Astrocyte (in vitro differentiated cells and primary cell): Measurements from ENCODE around the gene SHC3. TPM values are rescaled to one million over a fixed set of nuclear protein-coding genes. Genes with fewer than 3 reads are reported as not detected.

Experiments
- DNase-seq: peaks from one replicate; pipeline ENCODE4 v3.0.0-alpha.2; 2010; ENCODE audit warnings: low read depth
- FAIRE-seq: peaks from 2 replicates; lab custom pipeline; 2011; peaks lifted over from hg19 to GRCh38; lab: Jason Lieb, UNC
- H2AFZ ChIP-seq: 2 replicates; pipeline ENCODE4 v1.6.0; 2012; ENCODE audit warnings: low read depth, low read length, inconsistent platforms
- H3K27ac ChIP-seq: 2 replicates; pipeline ENCODE4 v1.5.1; 2011; ENCODE audit warnings: low read depth, low read length, inconsistent platforms
- H3K27me3 ChIP-seq: 2 replicates; pipeline ENCODE4 v1.6.0; 2011; ENCODE audit warnings: low read length, inconsistent platforms; ENCODE audit not compliant: insufficient read depth
- H3K36me3 ChIP-seq: 2 replicates; pipeline ENCODE4 v1.5.1; 2011; ENCODE audit warnings: low read length, inconsistent platforms; ENCODE audit not compliant: insufficient read depth
- H3K4me1 ChIP-seq: 2 replicates; pipeline ENCODE4 v1.5.1; 2011; ENCODE audit warnings: low read length, inconsistent platforms; ENCODE audit not compliant: insufficient read depth
- H3K4me2 ChIP-seq: 2 replicates; pipeline ENCODE4 v1.6.0; 2012; ENCODE audit warnings: low read length, inconsistent platforms
- H3K4me3 ChIP-seq: 2 replicates; pipeline ENCODE4 v1.5.1; 2011; ENCODE audit warnings: low read depth, mild to moderate bottlenecking, low read length, inconsistent platforms; ENCODE audit not compliant: insufficient read depth
- H3K79me2 ChIP-seq: 2 replicates; pipeline ENCODE4 v1.6.0; 2012; ENCODE audit warnings: mild to moderate bottlenecking, low read length, inconsistent platforms; ENCODE audit not compliant: insufficient read depth
- H3K9ac ChIP-seq: 2 replicates; pipeline ENCODE4 v1.6.0; 2012; ENCODE audit warnings: mild to moderate bottlenecking, low read length, inconsistent platforms
- H3K9me3 ChIP-seq: 2 replicates; pipeline ENCODE4 v1.5.1; 2012; ENCODE audit warnings: low read depth, mild to moderate bottlenecking, low read length, inconsistent platforms; ENCODE audit not compliant: insufficient read depth
- H4K20me1 ChIP-seq: 2 replicates; pipeline ENCODE4 v1.6.0; 2012; ENCODE audit warnings: low read length, inconsistent platforms; ENCODE audit not compliant: insufficient read depth
- H3K27ac Mint-ChIP-seq: one replicate; pipeline ENCODE4 v1.8.0; 2021; ENCODE audit warnings: mild to moderate bottlenecking, mixed read lengths; ENCODE audit not compliant: unreplicated experiment
- H3K27me3 Mint-ChIP-seq: one replicate; pipeline ENCODE4 v1.8.0; 2021; ENCODE audit warnings: low read depth, mixed read lengths; ENCODE audit not compliant: unreplicated experiment
- H3K36me3 Mint-ChIP-seq: one replicate; pipeline ENCODE4 v1.8.0; 2021; ENCODE audit warnings: low read depth, mixed read lengths; ENCODE audit not compliant: unreplicated experiment
- H3K4me1 Mint-ChIP-seq: one replicate; pipeline ENCODE4 v1.8.0; 2021; ENCODE audit warnings: low read depth, mixed read lengths; ENCODE audit not compliant: unreplicated experiment
- H3K4me3 Mint-ChIP-seq: one replicate; pipeline ENCODE4 v1.8.0; 2021; ENCODE audit warnings: mild to moderate bottlenecking, moderate library complexity, mixed read lengths; ENCODE audit not compliant: unreplicated experiment
- H3K9me3 Mint-ChIP-seq: one replicate; pipeline ENCODE4 v1.8.0; 2021; ENCODE audit warnings: mild to moderate bottlenecking, mixed read lengths; ENCODE audit not compliant: unreplicated experiment
- CTCF ChIP-seq: IDR thresholded peaks from 2 replicates; pipeline ENCODE4 v1.5.1; 2011; ENCODE audit warnings: low read depth, mild to moderate bottlenecking, inconsistent platforms, low read length, moderate library complexity; ENCODE audit not compliant: insufficient read depth
- EZH2 ChIP-seq: IDR thresholded peaks from 2 replicates; pipeline ENCODE4 v1.6.1; 2012; ENCODE audit warnings: mild to moderate bottlenecking, low read length, inconsistent platforms; ENCODE audit not compliant: insufficient read depth
- total RNA-seq: library from RNA; stranded (reverse); gene quantifications from 2 replicates; pipeline ENCODE4 v1.2.1, GENCODE V29; 2021

Gene SHC3
- total RNA-seq, 1 donor from 2014 or later, result 4.6 TPM

GRCh38 chr9:89138463-89139390 is 39.9 kb downstream of the SHC3 start:
- peak overlapping the region; percentile 98 for H3K27ac ChIP-seq
- Mint-ChIP-seq H3K9me3 (peaks cover 6% of the 10 kb centered on the region), H3K4me3 (no peak overlapping the region), H3K4me1 (peaks cover 42% of the 10 kb centered on the region), H3K27ac (peak overlapping the region; percentile 97), H3K27me3 (no peaks in the 10 kb centered on the region), H3K36me3 (peaks cover 4% of the 10 kb centered on the region)
- H3K9ac ChIP-seq, result peak overlapping the region; percentile 75
- peaks cover 47% of the 10 kb centered on the region for H3K4me1 ChIP-seq
- peak overlapping the region; percentile 30 for H3K4me3 ChIP-seq
- no peaks in the 10 kb centered on the region for H4K20me1 ChIP-seq
- DNase-seq (peak; percentile 84), FAIRE-seq (peak; percentile 80)
- TF ChIP-seq EZH2 (no peak), CTCF (no peak)
- H3K9me3 ChIP-seq, result no peaks in the 10 kb centered on the region
- no peak overlapping the region for H2AFZ ChIP-seq
- peaks cover 65% of the 10 kb centered on the region for H3K79me2 ChIP-seq
- no peaks in the 10 kb centered on the region for H3K27me3 ChIP-seq
- H3K4me2 ChIP-seq, result peak overlapping the region; percentile 74
- H3K36me3 ChIP-seq, result no peaks in the 10 kb centered on the region

- peaks cover 42% of the 10 kb centered on the region for H3K4me1 Mint-ChIP-seq
- Histone ChIP-seq H3K27ac (peak overlapping the region; percentile 98), H3K4me1 (peaks cover 47% of the 10 kb centered on the region), H4K20me1 (no peaks in the 10 kb centered on the region), H3K79me2 (peaks cover 57% of the 10 kb centered on the region), H2AFZ (no peak overlapping the region), H3K9ac (peak overlapping the region; percentile 75), H3K36me3 (no peaks in the 10 kb centered on the region), H3K4me2 (peak overlapping the region; percentile 74), H3K4me3 (peak overlapping the region; percentile 30), H3K9me3 (no peaks in the 10 kb centered on the region), H3K27me3 (no peaks in the 10 kb centered on the region)
- DNase-seq (peak; percentile 95), FAIRE-seq (peak; percentile 50)
- peak overlapping the region; percentile 97 for H3K27ac Mint-ChIP-seq
- H3K36me3 Mint-ChIP-seq, result peaks cover 2% of the 10 kb centered on the region
- H3K27me3 Mint-ChIP-seq, result no peaks in the 10 kb centered on the region
- no peak for TF ChIP-seq EZH2
- TF ChIP-seq CTCF, result no peak
- peaks cover 9% of the 10 kb centered on the region for H3K9me3 Mint-ChIP-seq
- peak overlapping the region; percentile 63 for H3K4me3 Mint-ChIP-seq
Observed at GRCh38 chr9:89137542-89138462, 40.8 kb downstream of the SHC3 start.
